Panc1 (cell line): ENCODE data around the gene RFX2.

Experiments used
- POLR2AphosphoS5 ChIP-seq: IDR thresholded peaks from 2 replicates; pipeline ENCODE4 v1.6.1; 2012; ENCODE audit warnings: mild to moderate bottlenecking, low read depth, low read length, moderate library complexity
- TCF7L2 ChIP-seq: IDR thresholded peaks from 2 replicates; pipeline ENCODE4 v1.6.1; 2011; ENCODE audit warnings: mild to moderate bottlenecking, low read depth, low read length, inconsistent platforms
- TF ChIP-seq, protein P1 (sequence below): fragments of 450-650 bp; IDR thresholded peaks from 2 replicates; pipeline ENCODE4 v1.5.1; 2017; ENCODE audit warnings: mild to moderate bottlenecking
- TF ChIP-seq, protein P2 (sequence below), 2 experiments: IDR thresholded peaks; 2 replicates each; pipeline ENCODE4 v1.6.1; 2011 to 2012; ENCODE audit warnings: low read depth in 2 of 2, control low read depth in 1 of 2, low read length in 1 of 2, mild to moderate bottlenecking in 1 of 2, moderate library complexity in 1 of 2; ENCODE audit not compliant: insufficient read depth in 1 of 2

DNA sequence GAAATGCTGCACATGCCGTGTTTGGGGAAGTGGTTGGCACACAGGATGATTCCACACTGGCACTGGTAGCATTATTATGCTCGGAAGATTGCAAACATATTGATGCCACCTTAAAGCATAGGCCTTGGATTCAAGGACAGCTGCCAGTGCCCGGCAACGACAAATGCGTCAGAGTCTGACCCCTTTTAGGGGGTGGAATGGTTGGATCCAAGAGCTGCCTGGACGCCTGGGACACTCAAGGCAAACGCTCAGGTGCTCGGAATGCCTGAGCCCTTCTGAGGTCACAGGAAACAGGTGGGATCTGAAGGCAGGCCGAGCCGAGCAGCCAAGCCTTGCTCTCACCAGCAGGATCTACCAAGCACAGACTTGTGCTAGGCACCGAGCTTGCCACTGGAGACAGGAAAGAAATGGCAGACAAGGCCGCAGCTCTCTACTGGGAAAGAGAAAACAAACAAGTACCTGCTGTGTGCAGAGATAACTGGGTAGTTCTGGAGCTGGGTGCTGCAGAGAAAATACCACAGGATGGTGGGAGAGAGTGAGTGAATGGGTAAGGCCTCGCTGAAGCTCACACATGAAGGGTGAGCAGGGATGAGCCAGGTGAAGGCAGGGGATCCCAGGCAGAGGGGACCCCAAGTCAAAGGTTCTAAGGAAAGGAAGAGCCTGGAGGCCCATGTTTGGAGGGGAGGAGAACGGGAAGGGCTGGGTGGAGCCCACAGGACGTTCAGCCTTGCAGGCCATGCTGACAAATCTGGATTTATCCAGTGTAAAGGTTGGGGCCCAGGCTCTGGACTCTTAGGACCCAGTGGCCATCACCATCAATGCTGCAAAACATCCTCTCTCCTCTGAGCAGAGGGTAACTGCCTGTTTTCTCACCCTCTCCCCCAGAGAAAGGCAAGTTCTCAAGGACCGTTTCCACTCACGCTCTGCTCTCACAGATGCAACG is 141.6 kb downstream of the RFX2 start:
- TF ChIP-seq, protein P1, sequence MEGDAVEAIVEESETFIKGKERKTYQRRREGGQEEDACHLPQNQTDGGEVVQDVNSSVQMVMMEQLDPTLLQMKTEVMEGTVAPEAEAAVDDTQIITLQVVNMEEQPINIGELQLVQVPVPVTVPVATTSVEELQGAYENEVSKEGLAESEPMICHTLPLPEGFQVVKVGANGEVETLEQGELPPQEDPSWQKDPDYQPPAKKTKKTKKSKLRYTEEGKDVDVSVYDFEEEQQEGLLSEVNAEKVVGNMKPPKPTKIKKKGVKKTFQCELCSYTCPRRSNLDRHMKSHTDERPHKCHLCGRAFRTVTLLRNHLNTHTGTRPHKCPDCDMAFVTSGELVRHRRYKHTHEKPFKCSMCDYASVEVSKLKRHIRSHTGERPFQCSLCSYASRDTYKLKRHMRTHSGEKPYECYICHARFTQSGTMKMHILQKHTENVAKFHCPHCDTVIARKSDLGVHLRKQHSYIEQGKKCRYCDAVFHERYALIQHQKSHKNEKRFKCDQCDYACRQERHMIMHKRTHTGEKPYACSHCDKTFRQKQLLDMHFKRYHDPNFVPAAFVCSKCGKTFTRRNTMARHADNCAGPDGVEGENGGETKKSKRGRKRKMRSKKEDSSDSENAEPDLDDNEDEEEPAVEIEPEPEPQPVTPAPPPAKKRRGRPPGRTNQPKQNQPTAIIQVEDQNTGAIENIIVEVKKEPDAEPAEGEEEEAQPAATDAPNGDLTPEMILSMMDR, result no peak
- no peak for TF ChIP-seq TCF7L2
- TF ChIP-seq POLR2AphosphoS5, result no peak
- TF ChIP-seq, protein P2, sequence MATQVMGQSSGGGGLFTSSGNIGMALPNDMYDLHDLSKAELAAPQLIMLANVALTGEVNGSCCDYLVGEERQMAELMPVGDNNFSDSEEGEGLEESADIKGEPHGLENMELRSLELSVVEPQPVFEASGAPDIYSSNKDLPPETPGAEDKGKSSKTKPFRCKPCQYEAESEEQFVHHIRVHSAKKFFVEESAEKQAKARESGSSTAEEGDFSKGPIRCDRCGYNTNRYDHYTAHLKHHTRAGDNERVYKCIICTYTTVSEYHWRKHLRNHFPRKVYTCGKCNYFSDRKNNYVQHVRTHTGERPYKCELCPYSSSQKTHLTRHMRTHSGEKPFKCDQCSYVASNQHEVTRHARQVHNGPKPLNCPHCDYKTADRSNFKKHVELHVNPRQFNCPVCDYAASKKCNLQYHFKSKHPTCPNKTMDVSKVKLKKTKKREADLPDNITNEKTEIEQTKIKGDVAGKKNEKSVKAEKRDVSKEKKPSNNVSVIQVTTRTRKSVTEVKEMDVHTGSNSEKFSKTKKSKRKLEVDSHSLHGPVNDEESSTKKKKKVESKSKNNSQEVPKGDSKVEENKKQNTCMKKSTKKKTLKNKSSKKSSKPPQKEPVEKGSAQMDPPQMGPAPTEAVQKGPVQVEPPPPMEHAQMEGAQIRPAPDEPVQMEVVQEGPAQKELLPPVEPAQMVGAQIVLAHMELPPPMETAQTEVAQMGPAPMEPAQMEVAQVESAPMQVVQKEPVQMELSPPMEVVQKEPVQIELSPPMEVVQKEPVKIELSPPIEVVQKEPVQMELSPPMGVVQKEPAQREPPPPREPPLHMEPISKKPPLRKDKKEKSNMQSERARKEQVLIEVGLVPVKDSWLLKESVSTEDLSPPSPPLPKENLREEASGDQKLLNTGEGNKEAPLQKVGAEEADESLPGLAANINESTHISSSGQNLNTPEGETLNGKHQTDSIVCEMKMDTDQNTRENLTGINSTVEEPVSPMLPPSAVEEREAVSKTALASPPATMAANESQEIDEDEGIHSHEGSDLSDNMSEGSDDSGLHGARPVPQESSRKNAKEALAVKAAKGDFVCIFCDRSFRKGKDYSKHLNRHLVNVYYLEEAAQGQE (IDR thresholded peaks at IDR 0.05; ENCODE audit: insufficient read depth in 1 of 2, low read depth in 2 of 2, low read length in 1 of 2), result no peak
